Measurements from ENCODE around the gene KBTBD12. TPM values are rescaled to one million over a fixed set of nuclear protein-coding genes. Genes with fewer than 3 reads are reported as not detected.

Gene KBTBD12
- total RNA-seq, 1 experiment from 2014 or later: not detected

DNA sequence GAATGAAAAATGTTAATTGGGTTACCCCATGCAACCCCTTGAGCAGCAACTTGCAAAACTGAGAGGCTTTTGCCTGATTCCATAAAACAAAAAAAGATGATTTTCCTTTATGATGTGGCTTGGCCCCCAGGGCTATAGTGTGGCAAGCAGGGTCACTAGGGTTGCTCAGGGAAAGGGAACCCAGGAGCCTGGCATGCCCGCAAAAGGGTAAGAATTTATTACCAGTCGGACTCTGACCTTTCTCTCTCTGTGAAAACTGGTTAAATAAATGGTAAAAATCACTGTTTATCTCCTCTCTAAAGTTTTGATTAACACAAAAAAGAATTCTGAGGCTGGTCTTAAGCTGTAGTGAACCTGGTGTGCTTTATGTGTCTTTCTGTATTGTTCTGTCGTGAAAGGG lies 99.5 kb downstream of the KBTBD12 start:
- DNase-seq: no peak
- H3K27ac ChIP-seq: no peak overlapping the region
- H3K27me3 ChIP-seq: 0 out of 2 replicates have a peak, but pooled peaks cover 3% of the 10 kb centered on the region
- H3K4me1 ChIP-seq: no peaks in the 10 kb centered on the region
- no peaks in the 10 kb centered on the region for H3K36me3 ChIP-seq
- peaks cover 2% of the 10 kb centered on the region; the same call in 1 of the 2 replicates for H3K9me3 ChIP-seq (replicated peaks)
- H3K4me3 ChIP-seq: no peak overlapping the region

DNA sequence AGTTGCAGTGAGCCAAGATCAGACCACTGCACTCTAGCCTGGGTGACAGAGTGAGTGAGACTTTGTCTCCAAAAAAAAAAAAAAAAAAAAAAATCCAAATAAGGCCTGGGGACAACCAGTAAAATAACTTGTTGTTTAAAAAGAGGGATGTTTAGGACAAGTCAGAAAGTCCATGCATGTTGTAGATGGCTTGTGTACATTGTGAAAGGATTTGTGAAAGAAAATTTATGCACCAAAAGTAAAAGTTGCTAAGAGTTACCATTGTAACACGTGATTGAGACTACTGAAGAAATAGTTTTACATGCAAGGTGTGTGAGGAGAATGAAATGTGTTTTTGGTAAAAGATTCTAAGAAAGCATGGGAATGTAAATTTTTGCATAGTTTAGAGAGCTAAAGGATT lies 101.5 kb downstream of the KBTBD12 start:
- DNase-seq: no peak

GRCh38 chr3:128021768-128022372 lies 106.8 kb downstream of the KBTBD12 start:
- H3K4me1 ChIP-seq: no peaks in the 10 kb centered on the region
- no peaks in the 10 kb centered on the region for H3K9me3 ChIP-seq (replicated peaks)
- H3K27ac ChIP-seq: no peak overlapping the region
- no peaks in the 10 kb centered on the region for H3K36me3 ChIP-seq
- no peak overlapping the region for H3K4me3 ChIP-seq
- no peak for DNase-seq
- peaks cover 5% of the 10 kb centered on the region; the same call in 1 of the 2 replicates for H3K27me3 ChIP-seq

More for the DNA sequence above, 101.5 kb downstream of the KBTBD12 start:
- Histone ChIP-seq H3K36me3 (no peaks in the 10 kb centered on the region), H3K4me3 (no peak overlapping the region), H3K4me1 (no peaks in the 10 kb centered on the region), H3K9me3 (replicated peaks) (peaks cover 2% of the 10 kb centered on the region; the same call in 1 of the 2 replicates), H3K27ac (no peak overlapping the region), H3K27me3 (no peaks in the 10 kb centered on the region)

DNA sequence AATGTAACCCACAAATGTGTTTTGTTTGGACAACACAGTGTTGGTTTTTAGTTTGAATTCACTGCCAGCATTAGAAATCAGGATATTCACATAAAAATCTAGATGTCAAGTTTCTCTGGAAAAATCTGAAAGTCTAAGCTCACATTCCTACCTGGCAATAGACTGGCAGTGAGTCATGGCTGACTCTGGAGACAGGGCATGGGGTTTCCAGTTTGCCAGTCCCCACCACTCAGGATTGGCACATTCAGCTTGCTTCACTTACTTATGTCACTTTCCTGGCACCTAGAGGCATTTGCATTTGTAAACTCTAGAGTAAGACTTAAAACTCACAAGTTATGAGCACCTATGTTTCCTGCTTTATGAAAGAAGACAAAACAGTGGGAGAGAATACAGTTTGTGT lies 118.1 kb downstream of the KBTBD12 start:
- no peaks in the 10 kb centered on the region; the same call in 1 of the 2 replicates for H3K27me3 ChIP-seq
- no peaks in the 10 kb centered on the region for H3K4me1 ChIP-seq
- H3K9me3 ChIP-seq (replicated peaks): no peaks in the 10 kb centered on the region; the same call in 1 of the 2 replicates
- no peaks in the 10 kb centered on the region for H3K36me3 ChIP-seq
- no peak for DNase-seq
- H3K27ac ChIP-seq: no peak overlapping the region
- H3K4me3 ChIP-seq: no peak overlapping the region

DNA sequence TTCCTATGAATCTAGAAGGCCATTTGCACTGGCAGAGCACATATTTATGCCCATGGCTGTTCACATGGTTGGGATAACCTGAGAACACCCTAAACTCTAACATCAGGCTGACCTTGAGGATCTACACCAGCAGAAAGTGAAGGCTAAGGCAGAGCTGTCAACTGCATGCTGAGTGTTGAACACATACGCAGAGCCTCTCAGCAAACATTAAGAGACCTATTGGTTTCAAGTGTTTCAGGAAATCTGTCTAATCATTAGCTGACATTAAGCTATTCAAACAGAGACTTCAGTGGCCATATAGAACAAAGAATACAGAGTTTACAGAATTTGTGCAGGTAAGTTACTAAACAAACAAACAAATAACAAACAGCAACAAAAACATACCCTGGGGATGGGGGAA lies 121.1 kb downstream of the KBTBD12 start:
- H3K27ac ChIP-seq: no peak overlapping the region
- H3K36me3 ChIP-seq: no peaks in the 10 kb centered on the region
- no peaks in the 10 kb centered on the region; the same call in 1 of the 2 replicates for H3K27me3 ChIP-seq
- H3K9me3 ChIP-seq (replicated peaks): no peaks in the 10 kb centered on the region; the same call in 1 of the 2 replicates
- H3K4me3 ChIP-seq: no peak overlapping the region
- H3K4me1 ChIP-seq: no peaks in the 10 kb centered on the region
- no peak for DNase-seq

Other genes starting within 250 kb of the KBTBD12 start
- gene ABTB1, start 242.3 kb upstream of the KBTBD12 start, total RNA-seq (2014; rRNA removed; shearing (Covaris generic)): 5.4 and 6.1 TPM in 2 replicates
- gene MGLL, start 92.7 kb upstream of the KBTBD12 start, total RNA-seq (2014; rRNA removed; shearing (Covaris generic)): 32.6 and 41.7 TPM in 2 replicates
- 148 TPM in 2 replicates for gene SEC61A1, start 137.2 kb downstream of the KBTBD12 start, total RNA-seq (2014; rRNA removed; shearing (Covaris generic))
- gene RUVBL1, start 208.6 kb downstream of the KBTBD12 start, total RNA-seq (2014; rRNA removed; shearing (Covaris generic)): 133 and 135 TPM in 2 replicates
- gene EEFSEC, start 238.2 kb downstream of the KBTBD12 start, total RNA-seq (2014; rRNA removed; shearing (Covaris generic)): 10.6 and 11.4 TPM in 2 replicates